Parathyroid adenoma (tissue), 2 donors: Measurements from ENCODE around the gene FUZ.

Experiments
- H2AFZ ChIP-seq: fragments of 300-600 bp; sonication (generic); one replicate; pipeline ENCODE4 v1.7.0; 2017; ENCODE audit warnings: antibody characterized with exemption, mild to moderate bottlenecking
- H3K27ac ChIP-seq: fragments of 300-600 bp; sonication (generic); one replicate; pipeline ENCODE4 v1.7.0; 2017
- H3K27me3 ChIP-seq: fragments of 300-600 bp; sonication (generic); one replicate; pipeline ENCODE4 v1.7.0; 2017; ENCODE audit warnings: low read length; ENCODE audit not compliant: control insufficient read depth, insufficient read depth
- H3K36me3 ChIP-seq: fragments of 300-600 bp; sonication (generic); one replicate; pipeline ENCODE4 v1.7.0; 2017; ENCODE audit warnings: low read length; ENCODE audit not compliant: control insufficient read depth, insufficient read depth
- H3K4me1 ChIP-seq: fragments of 300-600 bp; sonication (generic); one replicate; pipeline ENCODE4 v1.7.0; 2017; ENCODE audit warnings: control low read depth
- H3K4me2 ChIP-seq: fragments of 300-600 bp; sonication (generic); one replicate; pipeline ENCODE4 v1.7.0; 2017; ENCODE audit warnings: low read length
- H3K4me3 ChIP-seq: fragments of 300-600 bp; sonication (generic); one replicate; pipeline ENCODE4 v1.7.0; 2017; ENCODE audit warnings: low read depth, low read length
- H3K79me2 ChIP-seq: fragments of 300-600 bp; sonication (generic); one replicate; pipeline ENCODE4 v1.7.0; 2017; ENCODE audit warnings: control low read depth
- H3K9ac ChIP-seq: fragments of 300-600 bp; sonication (generic); one replicate; pipeline ENCODE4 v1.7.0; 2017; ENCODE audit warnings: mild to moderate bottlenecking
- H3K9me3 ChIP-seq: fragments of 300-600 bp; sonication (generic); one replicate; pipeline ENCODE4 v1.7.0; 2017; ENCODE audit warnings: low read length; ENCODE audit not compliant: control insufficient read depth
- TF ChIP-seq, protein P1 (sequence below): fragments of 300-600 bp; sonication (generic); IDR thresholded peaks from one replicate; pipeline ENCODE4 v1.7.0; 2017; ENCODE audit warnings: antibody characterized with exemption, mild to moderate bottlenecking
- donor health status: primary hyperparathyroidism.

FUZ gene

DNA sequence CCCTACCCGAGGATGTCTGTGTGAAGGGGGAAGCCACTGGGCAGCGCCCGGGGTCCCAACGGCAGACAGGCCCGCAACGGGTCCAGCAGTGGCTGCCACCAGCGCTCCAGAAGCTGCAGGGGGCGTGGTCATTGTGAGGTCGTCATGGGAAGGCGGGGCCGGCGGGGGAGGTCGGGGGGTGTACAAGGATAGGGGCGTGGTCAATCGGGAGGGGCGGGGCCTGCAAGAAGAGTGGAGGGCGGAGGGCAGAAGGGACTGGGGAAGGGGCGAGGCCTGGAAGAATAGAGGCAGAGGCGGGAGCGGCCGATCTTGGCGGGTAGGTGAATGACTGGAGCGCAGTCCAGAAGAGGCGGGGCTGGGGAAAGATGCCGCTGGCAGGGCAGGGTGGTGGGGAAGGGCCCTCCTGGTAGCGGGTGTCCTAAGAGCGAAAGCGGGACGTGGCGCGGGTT lies 4.4 kb downstream of the FUZ start:
- H3K9me3 ChIP-seq = no peaks in the 10 kb centered on the region
- H3K9ac ChIP-seq = no peak overlapping the region
- peak overlapping the region; percentile 83 for H2AFZ ChIP-seq
- H3K27me3 ChIP-seq = no peaks in the 10 kb centered on the region
- H3K36me3 ChIP-seq = no peaks in the 10 kb centered on the region
- peak overlapping the region; percentile 9 for H3K27ac ChIP-seq
- peaks cover 10% of the 10 kb centered on the region for H3K4me1 ChIP-seq
- H3K4me3 ChIP-seq = peak overlapping the region; percentile 84
- peak overlapping the region; percentile 92 for H3K4me2 ChIP-seq
- H3K79me2 ChIP-seq = no peaks in the 10 kb centered on the region
- TF ChIP-seq, protein P1, sequence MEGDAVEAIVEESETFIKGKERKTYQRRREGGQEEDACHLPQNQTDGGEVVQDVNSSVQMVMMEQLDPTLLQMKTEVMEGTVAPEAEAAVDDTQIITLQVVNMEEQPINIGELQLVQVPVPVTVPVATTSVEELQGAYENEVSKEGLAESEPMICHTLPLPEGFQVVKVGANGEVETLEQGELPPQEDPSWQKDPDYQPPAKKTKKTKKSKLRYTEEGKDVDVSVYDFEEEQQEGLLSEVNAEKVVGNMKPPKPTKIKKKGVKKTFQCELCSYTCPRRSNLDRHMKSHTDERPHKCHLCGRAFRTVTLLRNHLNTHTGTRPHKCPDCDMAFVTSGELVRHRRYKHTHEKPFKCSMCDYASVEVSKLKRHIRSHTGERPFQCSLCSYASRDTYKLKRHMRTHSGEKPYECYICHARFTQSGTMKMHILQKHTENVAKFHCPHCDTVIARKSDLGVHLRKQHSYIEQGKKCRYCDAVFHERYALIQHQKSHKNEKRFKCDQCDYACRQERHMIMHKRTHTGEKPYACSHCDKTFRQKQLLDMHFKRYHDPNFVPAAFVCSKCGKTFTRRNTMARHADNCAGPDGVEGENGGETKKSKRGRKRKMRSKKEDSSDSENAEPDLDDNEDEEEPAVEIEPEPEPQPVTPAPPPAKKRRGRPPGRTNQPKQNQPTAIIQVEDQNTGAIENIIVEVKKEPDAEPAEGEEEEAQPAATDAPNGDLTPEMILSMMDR = no peak

DNA sequence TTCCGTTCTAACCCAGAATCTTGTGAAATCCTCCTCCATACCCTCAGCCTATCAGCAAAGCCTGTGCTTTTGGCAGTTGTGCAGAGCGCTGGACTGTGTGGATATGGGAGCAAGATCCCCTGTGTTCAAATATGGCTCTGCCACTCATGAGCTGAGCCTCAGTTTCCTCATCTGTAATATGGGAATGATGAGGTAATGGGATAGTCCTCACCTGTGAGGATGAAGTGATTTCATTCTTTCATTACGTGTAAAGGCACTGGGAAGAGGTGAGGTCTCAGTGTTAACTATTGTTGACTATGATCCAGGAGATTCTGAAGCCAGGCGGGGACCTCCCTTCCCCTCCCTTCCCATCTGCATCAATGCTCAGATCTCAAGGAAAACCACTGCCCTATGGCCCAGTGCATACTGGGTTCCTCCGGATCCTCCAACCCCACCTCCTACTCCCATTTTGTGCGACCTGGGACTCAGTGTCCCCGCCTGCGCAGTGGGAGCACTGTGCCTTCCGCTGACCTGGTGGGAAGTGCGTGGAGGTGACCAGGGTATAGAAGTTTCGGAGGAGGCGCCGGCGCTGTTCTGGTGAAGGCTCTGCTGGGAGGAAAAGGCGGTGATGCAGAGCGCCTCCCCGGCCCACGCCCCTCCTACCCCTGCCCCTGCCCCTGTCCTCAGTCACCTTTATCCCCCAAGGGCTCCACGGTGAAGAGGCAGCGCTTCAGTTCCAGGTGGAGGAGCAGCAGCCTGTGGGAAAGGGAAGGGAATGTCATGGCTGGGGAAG lies 5.0 kb downstream of the FUZ start:
- H3K4me3 ChIP-seq = peak overlapping the region; percentile 84
- H3K27ac ChIP-seq = peak overlapping the region; percentile 9
- no peaks in the 10 kb centered on the region for H3K27me3 ChIP-seq
- peak overlapping the region; percentile 92 for H3K4me2 ChIP-seq
- no peaks in the 10 kb centered on the region for H3K36me3 ChIP-seq
- H3K79me2 ChIP-seq = no peaks in the 10 kb centered on the region
- TF ChIP-seq, protein P1 = no peak
- H3K4me1 ChIP-seq = peaks cover 10% of the 10 kb centered on the region
- no peaks in the 10 kb centered on the region for H3K9me3 ChIP-seq
- H3K9ac ChIP-seq = no peak overlapping the region
- H2AFZ ChIP-seq = no peak overlapping the region

DNA sequence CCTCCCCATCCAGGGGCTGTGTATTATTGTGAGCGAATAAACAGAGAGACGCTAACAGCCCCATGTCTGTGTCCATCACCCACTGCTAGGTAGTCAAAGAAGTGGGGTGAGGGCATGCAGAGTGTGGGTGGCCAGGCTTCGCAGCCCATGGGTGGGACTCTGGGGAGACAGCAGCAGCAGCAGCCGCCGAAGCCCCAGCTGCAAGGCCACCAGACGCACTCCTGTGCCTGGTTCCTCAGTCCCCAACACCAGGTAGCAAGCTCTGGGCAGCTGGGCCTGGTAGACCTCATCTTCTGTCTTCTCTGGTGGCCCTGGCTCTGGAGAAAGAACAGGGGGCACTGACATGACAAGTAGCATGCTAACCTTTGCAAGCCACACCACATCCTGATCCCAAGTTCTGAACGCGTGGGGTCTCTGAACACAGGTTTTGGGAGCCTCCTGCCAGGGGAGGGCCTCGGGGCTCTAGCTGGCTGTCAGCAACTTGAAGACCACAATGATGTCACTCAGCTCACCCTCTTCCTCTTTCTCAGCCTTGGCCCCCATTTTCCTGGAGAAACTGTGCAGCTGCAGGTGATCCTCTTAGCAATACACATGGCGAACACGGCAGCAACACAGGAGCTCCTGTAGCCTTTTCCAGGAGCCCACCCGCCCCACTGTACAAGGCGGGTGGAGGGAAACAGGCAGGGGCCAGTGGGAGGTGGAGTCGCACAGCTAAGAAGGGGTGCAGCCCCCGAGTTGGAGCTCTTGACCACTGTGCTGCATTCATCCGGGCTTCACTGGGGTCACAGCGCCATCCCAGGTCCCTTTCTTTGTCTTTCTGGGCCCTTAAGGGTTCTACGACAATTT lies 5.8 kb downstream of the FUZ start:
- no peaks in the 10 kb centered on the region for H3K36me3 ChIP-seq

DNA sequence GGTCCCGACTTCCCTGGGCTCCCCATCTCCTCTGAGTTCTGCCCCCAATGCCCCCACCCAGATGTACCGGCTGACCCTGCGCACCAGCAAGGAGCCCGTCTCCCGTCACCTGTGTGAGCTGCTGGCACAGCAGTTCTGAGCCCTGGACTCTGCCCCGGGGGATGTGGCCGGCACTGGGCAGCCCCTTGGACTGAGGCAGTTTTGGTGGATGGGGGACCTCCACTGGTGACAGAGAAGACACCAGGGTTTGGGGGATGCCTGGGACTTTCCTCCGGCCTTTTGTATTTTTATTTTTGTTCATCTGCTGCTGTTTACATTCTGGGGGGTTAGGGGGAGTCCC lies 6.5 kb downstream of the FUZ start:
- H3K9ac ChIP-seq = no peak overlapping the region
- peaks cover 11% of the 10 kb centered on the region for H3K4me1 ChIP-seq
- H3K79me2 ChIP-seq = no peaks in the 10 kb centered on the region
- H2AFZ ChIP-seq = no peak overlapping the region
- no peak overlapping the region for H3K4me3 ChIP-seq
- no peaks in the 10 kb centered on the region for H3K27me3 ChIP-seq
- no peaks in the 10 kb centered on the region for H3K9me3 ChIP-seq
- H3K36me3 ChIP-seq = no peaks in the 10 kb centered on the region
- H3K4me2 ChIP-seq = no peak overlapping the region
- H3K27ac ChIP-seq = peak overlapping the region; percentile 15
- TF ChIP-seq, protein P1 = no peak

More for the DNA sequence above, 5.8 kb downstream of the FUZ start:
- H3K27ac ChIP-seq = no peak overlapping the region
- H3K4me3 ChIP-seq = no peak overlapping the region
- no peak overlapping the region for H3K4me2 ChIP-seq
- no peaks in the 10 kb centered on the region for H3K27me3 ChIP-seq
- H3K4me1 ChIP-seq = peaks cover 10% of the 10 kb centered on the region
- H2AFZ ChIP-seq = no peak overlapping the region
- no peaks in the 10 kb centered on the region for H3K79me2 ChIP-seq
- H3K9me3 ChIP-seq = no peaks in the 10 kb centered on the region
- H3K9ac ChIP-seq = no peak overlapping the region
- TF ChIP-seq, protein P1 = no peak
